ENCODE results near the gene HPSE2. TPM values are rescaled to one million over a fixed set of nuclear protein-coding genes. Genes with fewer than 3 reads are reported as not detected.

The HPSE2 gene
- total RNA-seq, 1 experiment from 2014 or later = not detected

GRCh38 chr10:99005254-99005653 lies 230.4 kb downstream of the HPSE2 start:
- TF ChIP-seq POLR2AphosphoS5 (IDR thresholded peaks at IDR 0.05; ENCODE audit: low read depth, low read length) (no peak), SIN3A (IDR thresholded peaks at IDR 0.05; ENCODE audit: borderline replicate concordance, insufficient read depth, low read depth, low read length) (no peak), CTCF (IDR thresholded peaks at IDR 0.05) (no peak), REST (IDR thresholded peaks at IDR 0.05; ENCODE audit: insufficient read depth in 1 of 2, low read depth in 2 of 2, low read length in 1 of 2) (no peak), TCF7L2 (IDR thresholded peaks at IDR 0.05; ENCODE audit: low read depth, low read length) (no peak)
- POLR2A ChIA-PET = no interaction called here
- Histone ChIP-seq H3K9me3 (ENCODE audit: control insufficient read depth, insufficient read depth, low read depth, low read length) (0 out of 2 replicates have a peak, but pooled peaks cover 7% of the 10 kb centered on the region), H3K4me3 (ENCODE audit: low read depth in 2 of 2, low read length in 2 of 2) (no peak overlapping the region), H3K4me1 (ENCODE audit: control insufficient read depth, insufficient read depth, low read length) (no peaks in the 10 kb centered on the region), H3K36me3 (ENCODE audit: control insufficient read depth, insufficient read depth, low read length) (no peaks in the 10 kb centered on the region), H3K27me3 (ENCODE audit: control insufficient read depth, insufficient read depth, low read length) (no peaks in the 10 kb centered on the region; the same call in 1 of the 2 replicates), H3K27ac (ENCODE audit: low read length) (no peak overlapping the region)
- in situ Hi-C loops (cut with HindIII; ENCODE audit: low pct_unique_long_range_greater_than_20kb, low sequenced_read_pairs) (no loop called here), intact Hi-C loops (cut with micrococcal nuclease; ENCODE audit: unreplicated experiment) (no loop called here)
- DNase-seq (ENCODE audit: low read depth, low spot score) (no peak), ATAC-seq (no peak)
- no TSS peak for BruUV-seq (replicated peaks)
- CTCF ChIA-PET = no interaction called here

DNA sequence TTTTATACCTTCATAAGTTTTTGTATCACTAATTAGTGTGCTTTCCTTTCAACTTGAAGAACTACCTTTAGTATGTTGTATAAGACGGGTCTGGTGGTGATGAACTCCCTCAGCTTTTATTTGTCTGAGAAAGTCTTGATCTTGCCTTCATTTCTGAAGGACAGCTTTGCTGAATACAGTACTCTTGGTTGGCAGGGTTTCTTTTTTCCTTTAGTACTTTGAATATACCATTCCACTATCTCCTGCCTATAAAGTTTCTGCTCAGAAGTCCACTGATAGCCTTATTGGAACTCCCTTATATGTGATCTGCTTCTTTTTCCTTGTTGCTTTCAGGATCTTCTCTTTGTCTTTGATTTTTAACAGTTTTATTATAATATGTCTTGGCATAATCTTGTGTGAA lies 230.9 kb downstream of the HPSE2 start:
- POLR2A ChIA-PET = no interaction called here
- H3K9me3 ChIP-seq (ENCODE audit: control insufficient read depth, insufficient read depth, low read depth, low read length) = 0 out of 2 replicates have a peak, but pooled peaks cover 7% of the 10 kb centered on the region
- no peaks in the 10 kb centered on the region for H3K36me3 ChIP-seq (ENCODE audit: control insufficient read depth, insufficient read depth, low read length)
- no peak overlapping the region for H3K4me3 ChIP-seq (ENCODE audit: low read depth in 2 of 2, low read length in 2 of 2)
- BruUV-seq (replicated peaks) = no TSS peak
- in situ Hi-C loops (cut with HindIII; ENCODE audit: low pct_unique_long_range_greater_than_20kb, low sequenced_read_pairs) = no loop called here
- H3K27ac ChIP-seq (ENCODE audit: low read length) = no peak overlapping the region
- TF ChIP-seq TCF7L2 (IDR thresholded peaks at IDR 0.05; ENCODE audit: low read depth, low read length) (no peak), SIN3A (IDR thresholded peaks at IDR 0.05; ENCODE audit: borderline replicate concordance, insufficient read depth, low read depth, low read length) (no peak), POLR2AphosphoS5 (IDR thresholded peaks at IDR 0.05; ENCODE audit: low read depth, low read length) (no peak), CTCF (IDR thresholded peaks at IDR 0.05) (no peak), REST (IDR thresholded peaks at IDR 0.05; ENCODE audit: insufficient read depth in 1 of 2, low read depth in 2 of 2, low read length in 1 of 2) (no peak)
- H3K27me3 ChIP-seq (ENCODE audit: control insufficient read depth, insufficient read depth, low read length) = no peaks in the 10 kb centered on the region
- H3K4me1 ChIP-seq (ENCODE audit: control insufficient read depth, insufficient read depth, low read length) = no peaks in the 10 kb centered on the region
- intact Hi-C loops (cut with micrococcal nuclease; ENCODE audit: unreplicated experiment) = no loop called here
- DNase-seq (ENCODE audit: low read depth, low spot score) (no peak), ATAC-seq (no peak)
- CTCF ChIA-PET = no interaction called here
